ENCODE results near the gene TBCK. TPM values are rescaled to one million over a fixed set of nuclear protein-coding genes. Genes with fewer than 3 reads are reported as not detected.

The TBCK gene
- total and polyA plus RNA-seq, 2 donors (not counting 3 experiments of a cell fraction or from before 2014, with no cell fraction given), result 18.2 to 38.6 TPM

DNA sequence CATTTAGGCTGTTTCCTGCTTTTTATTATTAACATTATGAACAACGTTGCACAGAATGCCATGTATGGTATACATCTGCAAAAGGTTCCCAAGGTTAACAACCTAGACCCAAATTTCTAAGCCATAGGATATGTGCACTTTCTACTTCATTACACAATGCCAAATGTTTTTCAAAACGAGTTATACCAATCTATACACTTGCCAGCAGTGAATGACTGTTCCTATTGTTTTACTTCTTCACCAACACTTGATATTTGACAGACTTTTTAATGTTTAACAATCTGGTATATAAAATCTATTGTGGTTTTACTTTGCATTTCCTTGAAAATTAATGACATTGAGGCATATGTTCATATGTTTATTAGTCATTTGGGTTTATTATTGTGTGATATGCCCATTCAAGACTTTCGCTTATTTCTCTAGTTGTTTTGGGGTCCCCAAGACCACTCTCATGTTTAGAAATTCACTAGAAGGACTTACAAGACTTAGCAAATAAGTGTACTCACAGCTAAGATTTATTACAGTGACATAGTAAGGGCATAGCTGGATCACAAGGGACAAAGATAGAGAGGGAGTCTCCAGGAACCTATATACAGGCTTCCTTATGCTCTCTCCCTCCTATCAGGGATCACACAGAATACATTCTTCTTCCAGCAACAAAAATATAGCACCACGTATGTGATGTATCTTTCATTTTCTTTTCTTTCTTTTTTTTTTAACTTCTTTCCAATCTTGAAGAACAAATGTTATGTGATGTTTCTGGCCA is 62.5 kb downstream of the TBCK start:
- intact Hi-C loops (cut with micrococcal nuclease), result no loop called here
- dilution Hi-C loops (cut with MboI; ENCODE audit: extremely low pct_ligation_motif_present, low sequenced_read_pairs), result no loop called here
- FAIRE-seq, result no peak

More for the DNA sequence above, 62.5 kb downstream of the TBCK start:
- Histone ChIP-seq H3K4me3 (replicated peaks in 1 of 3; ENCODE audit: insufficient read depth in 1 of 3, low read depth in 1 of 3, low read length in 3 of 3) (no peak overlapping the region), H3K9ac (replicated peaks; ENCODE audit: extremely low read depth, insufficient read depth, low read length) (no peak overlapping the region), H3K27me3 (ENCODE audit: control insufficient read depth in 2 of 2, insufficient read depth in 2 of 2, low read length in 2 of 2) (no peaks in the 10 kb centered on the region), H3K9me3 (replicated peaks; ENCODE audit: control insufficient read depth, insufficient read depth, low read length) (no peaks in the 10 kb centered on the region), H3K9me1 (replicated peaks; ENCODE audit: control insufficient read depth, extremely low read depth, insufficient read depth, low read length) (no peaks in the 10 kb centered on the region), H3K4me1 (ENCODE audit: control insufficient read depth, extremely low read depth, insufficient read depth, low read length) (no peaks in the 10 kb centered on the region), H2AFZ (ENCODE audit: low read depth, low read length) (no peak overlapping the region), H3K4me2 (ENCODE audit: insufficient read depth, low read length) (no peak overlapping the region), H3K27ac (ENCODE audit: insufficient read depth, low read depth, low read length) (no peak overlapping the region), H3K79me2 (ENCODE audit: control insufficient read depth, insufficient read depth, low read length) (no peaks in the 10 kb centered on the region), H4K20me1 (replicated peaks; ENCODE audit: control insufficient read depth, extremely low read depth, insufficient read depth, low read length) (no peaks in the 10 kb centered on the region), H3K36me3 (ENCODE audit: control insufficient read depth in 2 of 2, extremely low read depth in 1 of 2, insufficient read depth in 2 of 2, low read length in 2 of 2) (peaks cover 4 to 6% of the 10 kb centered on the region in 2 experiments)
- ChIA-PET CTCF (interaction anchor here (1.4 kb wide), 1 partner anchor 13 kb away, joined by 4 read pairs; no protein-coding TSS in a partner anchor), POLR2A (no interaction called here)
- no peak for DNase-seq (ENCODE audit: low read depth, low spot score)
- BruUV-seq (replicated peaks), result no TSS peak
- TF ChIP-seq JUN (IDR thresholded peaks at IDR 0.05; ENCODE audit: borderline replicate concordance, insufficient read depth, insufficient read length, low read depth), result no peak
- TF ChIP-seq FOS (IDR thresholded peaks at IDR 0.05; ENCODE audit: borderline replicate concordance, insufficient read depth, low read length), result no peak
- TF ChIP-seq GATA2 (IDR thresholded peaks at IDR 0.05; ENCODE audit: insufficient read depth, insufficient read length, low read depth, low read length), result no peak
- no peak for TF ChIP-seq POLR2AphosphoS5 (IDR thresholded peaks at IDR 0.05; ENCODE audit: insufficient read depth, low read depth, low read length)
- no peak for TF ChIP-seq CTCF (IDR thresholded peaks at IDR 0.05; ENCODE audit: extremely low read depth in 1 of 2, insufficient read depth in 1 of 2, low read depth in 1 of 2, low read length in 2 of 2)
- no peak for TF ChIP-seq MYC (IDR thresholded peaks at IDR 0.05; ENCODE audit: low read depth, low read length)
- no peak for TF ChIP-seq POLR2A (IDR thresholded peaks at IDR 0.05; ENCODE audit: low read depth, low read length)
- TF ChIP-seq MAX (IDR thresholded peaks at IDR 0.05; ENCODE audit: insufficient read depth, insufficient read length), result no peak
- no peak for TF ChIP-seq EZH2 (IDR thresholded peaks at IDR 0.05; ENCODE audit: borderline replicate concordance, low read depth, low read length, severe bottlenecking)
